HG03159 (cell line): ENCODE results near the gene CDKN1A.
A peak's percentile ranks its signal among the peaks of the same experiment; 100 is the strongest.

Experiments
- ATAC-seq: cut with Tn5 transposase; IDR thresholded peaks from one replicate; pipeline ENCODE4 v1.9.1; 2021; ENCODE audit warnings: mild to moderate bottlenecking, moderate library complexity; ENCODE audit not compliant: unreplicated experiment

CDKN1A gene

GRCh38 chr6:36655085-36655724 is 23.3 kb upstream of the CDKN1A start:
- no peak for ATAC-seq

GRCh38 chr6:36656441-36656840 is 22.1 kb upstream of the CDKN1A start:
- no peak for ATAC-seq

- no peak for ATAC-seq
Measured at GRCh38 chr6:36657271-36657670, 21.2 kb upstream of the CDKN1A start.

- no peak for ATAC-seq
Measured at GRCh38 chr6:36657942-36658544, 20.5 kb upstream of the CDKN1A start.

- no peak for ATAC-seq
Measured at GRCh38 chr6:36659271-36659670, 19.2 kb upstream of the CDKN1A start.

GRCh38 chr6:36660771-36661471 is 17.6 kb upstream of the CDKN1A start:
- no peak for ATAC-seq

- ATAC-seq = no peak
Measured at GRCh38 chr6:36662380-36662779, 16.1 kb upstream of the CDKN1A start.

GRCh38 chr6:36662827-36663256 is 15.7 kb upstream of the CDKN1A start:
- no peak for ATAC-seq

- ATAC-seq = no peak
Measured at GRCh38 chr6:36663504-36664446, 14.7 kb upstream of the CDKN1A start.

- ATAC-seq = no peak
Measured at GRCh38 chr6:36665180-36665579, 13.3 kb upstream of the CDKN1A start.

- ATAC-seq = no peak
Measured at GRCh38 chr6:36666287-36666686, 12.2 kb upstream of the CDKN1A start.

GRCh38 chr6:36666826-36667591 is 11.5 kb upstream of the CDKN1A start:
- peak; percentile 45 for ATAC-seq

GRCh38 chr6:36668591-36668990 is 9.9 kb upstream of the CDKN1A start:
- ATAC-seq = no peak

- ATAC-seq = no peak
Measured at GRCh38 chr6:36669002-36669401, 9.5 kb upstream of the CDKN1A start.

- no peak for ATAC-seq
Measured at GRCh38 chr6:36670271-36670670, 8.2 kb upstream of the CDKN1A start.

GRCh38 chr6:36671687-36672375 is 6.7 kb upstream of the CDKN1A start:
- no peak for ATAC-seq

- no peak for ATAC-seq
Measured at GRCh38 chr6:36673882-36674281, 4.6 kb upstream of the CDKN1A start.

GRCh38 chr6:36674942-36675341 is 3.6 kb upstream of the CDKN1A start:
- no peak for ATAC-seq

GRCh38 chr6:36676141-36677058 is 2.1 kb upstream of the CDKN1A start:
- ATAC-seq = no peak
